GM12892 (cell line): Measurements from ENCODE around the gene TTC19.

Source experiments
- POLR2A ChIP-seq: IDR thresholded peaks from 2 replicates; pipeline ENCODE4 v1.6.1; 2011; ENCODE audit warnings: low read depth, low read length, control low read depth
- POLR2AphosphoS5 ChIP-seq: IDR thresholded peaks from 2 replicates; pipeline ENCODE4 v1.6.1; 2011; ENCODE audit warnings: low read depth, low read length, control low read depth
- TAF1 ChIP-seq: IDR thresholded peaks from 2 replicates; pipeline ENCODE4 v1.6.1; 2011; ENCODE audit warnings: low read depth, mild to moderate bottlenecking, control low read depth, low read length, borderline replicate concordance

- TF ChIP-seq POLR2A (no peak), POLR2AphosphoS5 (no peak), TAF1 (no peak)
Observed at GRCh38 chr17:16068323-16068722, 68.7 kb downstream of the TTC19 start.
